Hepatocyte (in vitro differentiated cells): ENCODE measurements around the gene GNB1L. TPM values are rescaled to one million over a fixed set of nuclear protein-coding genes. Genes with fewer than 3 reads are reported as not detected.

ENCODE experiments used
- DNase-seq: peaks from one replicate; pipeline ENCODE4 v3.0.0-alpha.2; 2016; ENCODE audit warnings: low spot score
- H2AFZ ChIP-seq: fragments of 200-600 bp; sonication (generic); 2 replicates; pipeline ENCODE4 v1.6.0; 2016; ENCODE audit warnings: antibody characterized with exemption, mild to moderate bottlenecking
- H3K27ac ChIP-seq: fragments of 200-600 bp; sonication (generic); 2 replicates; pipeline ENCODE4 v1.5.1; 2016; ENCODE audit warnings: mild to moderate bottlenecking
- H3K27me3 ChIP-seq: fragments of 200-600 bp; sonication (generic); 2 replicates; pipeline ENCODE4 v1.6.1; 2016
- H3K36me3 ChIP-seq: fragments of 200-600 bp; sonication (generic); replicated peaks from 2 replicates; pipeline ENCODE4 v1.5.1; 2016; ENCODE audit warnings: low read depth; ENCODE audit not compliant: insufficient read depth
- H3K4me1 ChIP-seq: fragments of 200-600 bp; sonication (generic); 2 replicates; pipeline ENCODE4 v1.5.1; 2016; ENCODE audit warnings: mild to moderate bottlenecking, moderate library complexity; ENCODE audit not compliant: insufficient read depth
- H3K4me2 ChIP-seq: fragments of 200-600 bp; sonication (generic); 2 replicates; pipeline ENCODE4 v1.6.0; 2016
- H3K4me3 ChIP-seq: fragments of 200-600 bp; sonication (generic); 2 replicates; pipeline ENCODE4 v1.5.1; 2016; ENCODE audit warnings: mild to moderate bottlenecking
- H3K79me2 ChIP-seq: fragments of 200-600 bp; sonication (generic); 2 replicates; pipeline ENCODE4 v1.6.0; 2017; ENCODE audit warnings: mild to moderate bottlenecking
- H3K9me2 ChIP-seq: fragments of 200-600 bp; sonication (generic); replicated peaks from 2 replicates; pipeline ENCODE4 v1.6.0; 2017; ENCODE audit warnings: mild to moderate bottlenecking; ENCODE audit not compliant: insufficient read depth
- H3K9me3 ChIP-seq: fragments of 200-600 bp; sonication (generic); 2 replicates; pipeline ENCODE4 v1.5.1; 2016; ENCODE audit warnings: low read depth, mild to moderate bottlenecking
- H4K20me1 ChIP-seq: fragments of 200-600 bp; sonication (generic); 2 replicates; pipeline ENCODE4 v1.6.0; 2016; ENCODE audit warnings: mild to moderate bottlenecking; ENCODE audit not compliant: insufficient read depth, poor library complexity, severe bottlenecking
- EZH2 ChIP-seq: fragments of 200-600 bp; sonication (generic); IDR thresholded peaks from 2 replicates; pipeline ENCODE4 v1.6.1; 2016; ENCODE audit warnings: antibody characterized with exemption, mild to moderate bottlenecking, borderline replicate concordance
- EZH2phosphoT487 ChIP-seq: fragments of 200-600 bp; sonication (generic); IDR thresholded peaks from one replicate; pipeline ENCODE4 v1.6.1; 2018; ENCODE audit warnings: antibody characterized with exemption, mild to moderate bottlenecking, low read depth, moderate library complexity; ENCODE audit not compliant: unreplicated experiment, severe bottlenecking
- WGBS: methylation state at CpG from one replicate; pipeline ENCODE4 v1.1.6; 2016; ENCODE audit warnings: low lambda C conversion rate; ENCODE audit errors: missing lambda C conversion rate; 5-methylcytosine and 5-hydroxymethylcytosine counted together
- polyA plus RNA-seq: library from polyadenylated mRNA; unstranded; fragments of >200 nt; fragmentation: Nextera tagmentation; extraction: Ambion mirVana; gene quantifications from 2 replicates; pipeline ENCODE4 v1.2.1, GENCODE V29; 2016
- total RNA-seq: library from RNA; depleted of rRNA; stranded (reverse); fragments of >200 nt; gene quantifications from 2 replicates; pipeline ENCODE4 v1.2.3, GENCODE V29; 2014
- TF ChIP-seq, protein P1 (sequence below): fragments of 200-600 bp; sonication (generic); IDR thresholded peaks from 2 replicates; pipeline ENCODE4 v1.5.1; 2016; ENCODE audit warnings: antibody characterized with exemption, mild to moderate bottlenecking; ENCODE audit not compliant: poor library complexity

The GNB1L gene
- total and polyA plus RNA-seq, 2 experiments from 2014 or later: 4.1 to 8.5 TPM

DNA sequence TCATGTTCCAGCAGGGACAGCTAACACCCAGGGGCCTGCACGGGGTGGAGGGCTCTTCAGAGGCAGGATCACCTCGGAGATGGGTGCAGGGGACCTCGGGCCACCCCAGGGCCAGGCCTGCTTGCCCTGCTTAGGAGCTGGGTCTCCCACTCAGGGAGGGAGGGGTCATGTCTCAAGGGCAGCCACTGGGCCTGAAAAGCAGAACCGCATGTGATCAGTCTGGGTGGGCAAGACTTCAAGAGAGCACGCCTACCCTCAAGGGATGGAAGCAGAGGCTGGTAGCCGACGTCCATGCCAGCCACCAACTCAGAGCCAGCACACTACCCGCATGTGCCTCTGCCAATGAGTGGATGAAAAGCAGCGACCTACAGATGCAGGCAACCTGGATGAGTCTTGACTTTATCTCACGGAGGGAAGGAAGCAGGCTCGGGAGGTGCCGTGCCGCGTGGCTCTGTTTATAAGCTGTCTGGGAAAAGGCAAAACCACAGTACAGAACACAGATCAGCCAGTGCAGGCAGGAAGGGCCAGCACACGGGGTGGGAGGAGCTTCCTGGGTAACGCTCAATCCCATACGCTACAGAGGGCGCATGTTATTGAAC is 78.1 kb downstream of the GNB1L start:
- Histone ChIP-seq H3K9me2 (no peaks in the 10 kb centered on the region), H3K27me3 (peaks cover 50% of the 10 kb centered on the region), H3K9me3 (no peaks in the 10 kb centered on the region), H4K20me1 (no peaks in the 10 kb centered on the region), H3K27ac (no peak overlapping the region), H3K4me1 (no peaks in the 10 kb centered on the region), H3K36me3 (no peaks in the 10 kb centered on the region), H3K4me2 (no peak overlapping the region), H3K4me3 (no peak overlapping the region), H2AFZ (no peak overlapping the region), H3K79me2 (no peaks in the 10 kb centered on the region)
- TF ChIP-seq, protein P1, sequence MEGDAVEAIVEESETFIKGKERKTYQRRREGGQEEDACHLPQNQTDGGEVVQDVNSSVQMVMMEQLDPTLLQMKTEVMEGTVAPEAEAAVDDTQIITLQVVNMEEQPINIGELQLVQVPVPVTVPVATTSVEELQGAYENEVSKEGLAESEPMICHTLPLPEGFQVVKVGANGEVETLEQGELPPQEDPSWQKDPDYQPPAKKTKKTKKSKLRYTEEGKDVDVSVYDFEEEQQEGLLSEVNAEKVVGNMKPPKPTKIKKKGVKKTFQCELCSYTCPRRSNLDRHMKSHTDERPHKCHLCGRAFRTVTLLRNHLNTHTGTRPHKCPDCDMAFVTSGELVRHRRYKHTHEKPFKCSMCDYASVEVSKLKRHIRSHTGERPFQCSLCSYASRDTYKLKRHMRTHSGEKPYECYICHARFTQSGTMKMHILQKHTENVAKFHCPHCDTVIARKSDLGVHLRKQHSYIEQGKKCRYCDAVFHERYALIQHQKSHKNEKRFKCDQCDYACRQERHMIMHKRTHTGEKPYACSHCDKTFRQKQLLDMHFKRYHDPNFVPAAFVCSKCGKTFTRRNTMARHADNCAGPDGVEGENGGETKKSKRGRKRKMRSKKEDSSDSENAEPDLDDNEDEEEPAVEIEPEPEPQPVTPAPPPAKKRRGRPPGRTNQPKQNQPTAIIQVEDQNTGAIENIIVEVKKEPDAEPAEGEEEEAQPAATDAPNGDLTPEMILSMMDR: no peak
- no peak for TF ChIP-seq EZH2phosphoT487
- TF ChIP-seq EZH2: no peak
- no peak for DNase-seq
- 65% methylated on average over 18 of the region's 18 CpGs for WGBS

DNA sequence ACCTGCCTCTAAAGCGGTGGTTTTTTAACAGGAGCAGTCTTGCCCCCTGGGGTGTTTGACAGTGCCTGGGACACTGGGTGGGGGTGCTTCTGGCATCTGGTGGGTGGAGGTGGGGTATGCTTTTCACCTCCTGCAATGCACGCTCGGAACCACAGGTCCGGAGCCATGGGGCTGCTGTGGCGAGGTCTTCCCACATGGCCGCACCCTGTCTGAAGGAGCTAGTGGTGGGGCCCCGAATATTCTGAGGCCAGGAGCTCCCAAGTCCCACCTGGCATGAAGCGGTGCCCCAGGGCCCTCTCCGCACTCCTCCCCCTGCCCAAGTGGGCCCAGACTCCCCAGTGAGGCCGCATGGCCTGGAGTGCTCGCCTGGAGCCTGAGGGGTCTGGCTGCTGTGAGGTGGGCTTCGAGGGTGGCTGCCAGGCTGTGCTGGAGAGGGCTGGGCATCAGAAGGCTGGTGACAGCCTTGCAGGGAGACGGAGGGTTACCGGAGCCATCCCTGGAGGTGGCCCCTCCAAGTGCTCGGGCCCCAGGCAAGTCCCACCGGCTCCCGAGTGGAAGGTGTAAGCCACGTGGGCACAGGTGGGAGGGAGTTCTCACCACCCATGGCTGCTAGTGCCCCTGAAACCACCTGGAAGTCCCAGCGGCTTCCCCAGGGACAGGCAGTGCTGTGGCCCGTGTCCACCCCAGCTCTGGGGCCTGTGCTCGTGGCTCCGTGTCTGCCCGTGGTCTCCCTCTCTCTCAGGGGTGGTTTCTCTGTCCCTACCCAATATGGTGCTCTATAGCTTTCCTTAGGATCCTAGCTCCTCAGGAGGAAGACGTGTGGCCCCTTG is 79.0 kb downstream of the GNB1L start:
- DNase-seq: no peak
- Histone ChIP-seq H3K79me2 (no peaks in the 10 kb centered on the region), H3K36me3 (no peaks in the 10 kb centered on the region), H2AFZ (no peak overlapping the region), H3K4me3 (no peak overlapping the region), H3K4me1 (no peaks in the 10 kb centered on the region), H3K27ac (no peak overlapping the region), H3K9me3 (no peaks in the 10 kb centered on the region), H3K4me2 (no peak overlapping the region), H4K20me1 (no peaks in the 10 kb centered on the region), H3K27me3 (peaks cover 58% of the 10 kb centered on the region), H3K9me2 (no peaks in the 10 kb centered on the region)
- WGBS: 89% methylated on average over 24 of the region's 24 CpGs
- TF ChIP-seq EZH2phosphoT487 (no peak), EZH2 (no peak)
- TF ChIP-seq, protein P1: no peak

DNA sequence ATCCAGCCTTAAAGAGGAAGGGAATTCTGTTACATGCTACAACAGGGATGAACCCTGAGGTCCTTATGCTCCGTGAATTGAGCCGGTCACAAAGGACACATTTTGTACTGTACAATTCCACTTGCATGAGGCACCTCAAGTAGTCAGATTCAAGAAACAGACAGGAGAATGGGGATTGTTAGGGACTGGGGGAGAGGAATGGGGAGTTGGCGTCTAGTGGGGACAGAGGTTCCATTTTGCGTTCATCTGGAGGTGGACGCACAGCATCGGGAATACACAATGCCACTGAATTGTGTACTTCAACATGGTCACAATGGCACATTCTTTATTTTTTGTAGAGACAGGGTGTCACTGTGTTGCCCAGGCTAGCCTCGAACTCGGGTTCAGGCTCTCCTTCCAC is 80.0 kb downstream of the GNB1L start:
- Histone ChIP-seq H3K79me2 (no peaks in the 10 kb centered on the region), H3K36me3 (no peaks in the 10 kb centered on the region), H2AFZ (no peak overlapping the region), H3K9me3 (no peaks in the 10 kb centered on the region), H3K27ac (no peak overlapping the region), H3K9me2 (no peaks in the 10 kb centered on the region), H3K4me2 (no peak overlapping the region), H3K4me1 (no peaks in the 10 kb centered on the region), H3K27me3 (peaks cover 68% of the 10 kb centered on the region), H4K20me1 (no peaks in the 10 kb centered on the region), H3K4me3 (no peak overlapping the region)
- DNase-seq: no peak
- TF ChIP-seq EZH2phosphoT487: no peak
- TF ChIP-seq EZH2: no peak
- TF ChIP-seq, protein P1: no peak
- WGBS: 93% methylated on average over 8 of the region's 8 CpGs
